Hepatocyte (in vitro differentiated cells): ENCODE data around the gene TMEM200B. TPM values are rescaled to one million over a fixed set of nuclear protein-coding genes. Genes with fewer than 3 reads are reported as not detected.

Experiments
- DNase-seq: peaks from one replicate; pipeline ENCODE4 v3.0.0-alpha.2; 2016; ENCODE audit warnings: low spot score
- H2AFZ ChIP-seq: fragments of 200-600 bp; sonication (generic); 2 replicates; pipeline ENCODE4 v1.6.0; 2016; ENCODE audit warnings: antibody characterized with exemption, mild to moderate bottlenecking
- H3K27ac ChIP-seq: fragments of 200-600 bp; sonication (generic); 2 replicates; pipeline ENCODE4 v1.5.1; 2016; ENCODE audit warnings: mild to moderate bottlenecking
- H3K27me3 ChIP-seq: fragments of 200-600 bp; sonication (generic); 2 replicates; pipeline ENCODE4 v1.6.1; 2016
- H3K36me3 ChIP-seq: fragments of 200-600 bp; sonication (generic); replicated peaks from 2 replicates; pipeline ENCODE4 v1.5.1; 2016; ENCODE audit warnings: low read depth; ENCODE audit not compliant: insufficient read depth
- H3K4me1 ChIP-seq: fragments of 200-600 bp; sonication (generic); 2 replicates; pipeline ENCODE4 v1.5.1; 2016; ENCODE audit warnings: mild to moderate bottlenecking, moderate library complexity; ENCODE audit not compliant: insufficient read depth
- H3K4me2 ChIP-seq: fragments of 200-600 bp; sonication (generic); 2 replicates; pipeline ENCODE4 v1.6.0; 2016
- H3K4me3 ChIP-seq: fragments of 200-600 bp; sonication (generic); 2 replicates; pipeline ENCODE4 v1.5.1; 2016; ENCODE audit warnings: mild to moderate bottlenecking
- H3K79me2 ChIP-seq: fragments of 200-600 bp; sonication (generic); 2 replicates; pipeline ENCODE4 v1.6.0; 2017; ENCODE audit warnings: mild to moderate bottlenecking
- H3K9me2 ChIP-seq: fragments of 200-600 bp; sonication (generic); replicated peaks from 2 replicates; pipeline ENCODE4 v1.6.0; 2017; ENCODE audit warnings: mild to moderate bottlenecking; ENCODE audit not compliant: insufficient read depth
- H3K9me3 ChIP-seq: fragments of 200-600 bp; sonication (generic); 2 replicates; pipeline ENCODE4 v1.5.1; 2016; ENCODE audit warnings: low read depth, mild to moderate bottlenecking
- H4K20me1 ChIP-seq: fragments of 200-600 bp; sonication (generic); 2 replicates; pipeline ENCODE4 v1.6.0; 2016; ENCODE audit warnings: mild to moderate bottlenecking; ENCODE audit not compliant: insufficient read depth, poor library complexity, severe bottlenecking
- CTCF ChIP-seq: fragments of 200-600 bp; sonication (generic); IDR thresholded peaks from 2 replicates; pipeline ENCODE4 v1.5.1; 2016; ENCODE audit warnings: antibody characterized with exemption, mild to moderate bottlenecking; ENCODE audit not compliant: poor library complexity
- EZH2 ChIP-seq: fragments of 200-600 bp; sonication (generic); IDR thresholded peaks from 2 replicates; pipeline ENCODE4 v1.6.1; 2016; ENCODE audit warnings: antibody characterized with exemption, mild to moderate bottlenecking, borderline replicate concordance
- EZH2phosphoT487 ChIP-seq: fragments of 200-600 bp; sonication (generic); IDR thresholded peaks from one replicate; pipeline ENCODE4 v1.6.1; 2018; ENCODE audit warnings: antibody characterized with exemption, mild to moderate bottlenecking, low read depth, moderate library complexity; ENCODE audit not compliant: unreplicated experiment, severe bottlenecking
- WGBS: methylation state at CpG from one replicate; pipeline ENCODE4 v1.1.6; 2016; ENCODE audit warnings: low lambda C conversion rate; ENCODE audit errors: missing lambda C conversion rate; 5-methylcytosine and 5-hydroxymethylcytosine counted together
- polyA plus RNA-seq: library from polyadenylated mRNA; unstranded; fragments of >200 nt; fragmentation: Nextera tagmentation; extraction: Ambion mirVana; gene quantifications from 2 replicates; pipeline ENCODE4 v1.2.1, GENCODE V29; 2016
- total RNA-seq: library from RNA; depleted of rRNA; stranded (reverse); fragments of >200 nt; gene quantifications from 2 replicates; pipeline ENCODE4 v1.2.3, GENCODE V29; 2014

TMEM200B gene
- total and polyA plus RNA-seq, 2 experiments from 2014 or later: 10.7 to 11.0 TPM

- Histone ChIP-seq H3K9me3 (no peaks in the 10 kb centered on the region), H3K9me2 (no peaks in the 10 kb centered on the region), H3K4me1 (peaks cover 20% of the 10 kb centered on the region), H3K4me3 (no peak overlapping the region), H2AFZ (no peak overlapping the region), H4K20me1 (peaks cover 4% of the 10 kb centered on the region), H3K36me3 (no peaks in the 10 kb centered on the region), H3K79me2 (peaks cover 14% of the 10 kb centered on the region), H3K27ac (no peak overlapping the region), H3K27me3 (peaks cover 13% of the 10 kb centered on the region), H3K4me2 (no peak overlapping the region)
- 96% methylated on average over 6 of the region's 6 CpGs for WGBS
- no peak for TF ChIP-seq EZH2
- TF ChIP-seq CTCF: no peak
- TF ChIP-seq EZH2phosphoT487: no peak
- DNase-seq: no peak
These were observed 3.3 kb downstream of the TMEM200B start for GRCh38 chr1:29120367-29120766.

DNA sequence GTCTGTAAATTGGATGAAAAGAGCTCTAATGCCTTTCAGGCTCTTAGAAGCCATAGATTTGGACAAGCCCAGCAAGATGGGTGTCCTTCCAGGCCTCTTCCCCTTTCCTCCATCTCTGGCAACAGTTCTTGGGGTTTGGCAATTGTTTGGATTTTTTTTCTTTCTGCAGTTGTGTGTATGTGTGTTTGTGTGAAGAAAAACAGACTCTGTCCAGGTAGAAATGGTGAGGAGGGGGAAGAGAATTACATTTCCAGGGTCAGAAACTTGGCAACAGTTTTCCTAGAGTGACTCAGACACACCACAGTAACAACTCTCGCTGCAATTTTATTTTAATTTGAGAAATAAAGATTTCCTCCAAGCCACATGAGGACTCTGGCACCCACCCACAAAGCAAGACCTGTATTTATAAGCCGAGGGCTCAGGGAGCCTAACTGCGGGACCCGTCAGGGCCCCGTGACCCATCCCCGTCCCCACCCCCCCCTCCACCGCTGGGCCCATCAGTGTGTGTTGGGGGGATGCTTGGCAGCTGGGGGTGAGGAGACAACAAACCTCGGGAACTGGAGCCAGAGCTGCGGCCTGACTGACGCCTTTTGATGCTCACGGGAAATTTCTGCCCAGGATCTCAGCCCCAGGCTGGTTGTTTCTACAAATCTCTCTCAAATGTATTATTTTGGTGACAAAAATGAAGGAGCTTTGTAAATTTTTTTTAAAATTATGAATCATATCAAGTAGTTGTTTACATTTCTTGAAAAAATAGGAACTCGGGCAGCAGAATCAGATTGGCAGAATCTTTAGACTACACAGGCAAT lies 4.4 kb downstream of the TMEM200B start:
- peaks cover 4% of the 10 kb centered on the region for H4K20me1 ChIP-seq
- TF ChIP-seq EZH2phosphoT487 (no peak), CTCF (no peak), EZH2 (no peak)
- H3K36me3 ChIP-seq: no peaks in the 10 kb centered on the region
- no peak overlapping the region for H3K27ac ChIP-seq
- H3K9me2 ChIP-seq: no peaks in the 10 kb centered on the region
- peaks cover 14% of the 10 kb centered on the region for H3K79me2 ChIP-seq
- DNase-seq: no peak
- no peak overlapping the region for H3K4me2 ChIP-seq
- no peak overlapping the region for H2AFZ ChIP-seq
- no peaks in the 10 kb centered on the region for H3K9me3 ChIP-seq
- H3K27me3 ChIP-seq: peaks cover 13% of the 10 kb centered on the region
- H3K4me1 ChIP-seq: peaks cover 20% of the 10 kb centered on the region
- H3K4me3 ChIP-seq: no peak overlapping the region
- 84% methylated on average over 6 of the region's 12 CpGs for WGBS

GRCh38 chr1:29117381-29117780 lies 6.3 kb downstream of the TMEM200B start:
- Histone ChIP-seq H3K4me2 (no peak overlapping the region), H3K4me1 (peaks cover 11% of the 10 kb centered on the region), H3K79me2 (peaks cover 14% of the 10 kb centered on the region), H3K9me3 (no peaks in the 10 kb centered on the region), H3K4me3 (no peak overlapping the region), H4K20me1 (peaks cover 4% of the 10 kb centered on the region), H3K27me3 (peaks cover 9% of the 10 kb centered on the region), H3K36me3 (no peaks in the 10 kb centered on the region), H3K27ac (no peak overlapping the region), H3K9me2 (no peaks in the 10 kb centered on the region), H2AFZ (no peak overlapping the region)
- 65% methylated on average over 2 of the region's 2 CpGs for WGBS
- DNase-seq: no peak
- peak; percentile 20 for TF ChIP-seq CTCF
- no peak for TF ChIP-seq EZH2phosphoT487
- no peak for TF ChIP-seq EZH2
